Ecto neural progenitor cell (in vitro differentiated cells): Measurements from ENCODE around the gene CCT2.
"Not testable (repeated sequence)": the region's sequence is repeated elsewhere in the genome, so short reads cannot be mapped to it uniquely, and the experiment has no call there.

Experiments used
- DNase-seq: peaks from one replicate; pipeline ENCODE4 v3.0.0-alpha.2; 2018; ENCODE audit warnings: low spot score

CCT2 gene

DNA sequence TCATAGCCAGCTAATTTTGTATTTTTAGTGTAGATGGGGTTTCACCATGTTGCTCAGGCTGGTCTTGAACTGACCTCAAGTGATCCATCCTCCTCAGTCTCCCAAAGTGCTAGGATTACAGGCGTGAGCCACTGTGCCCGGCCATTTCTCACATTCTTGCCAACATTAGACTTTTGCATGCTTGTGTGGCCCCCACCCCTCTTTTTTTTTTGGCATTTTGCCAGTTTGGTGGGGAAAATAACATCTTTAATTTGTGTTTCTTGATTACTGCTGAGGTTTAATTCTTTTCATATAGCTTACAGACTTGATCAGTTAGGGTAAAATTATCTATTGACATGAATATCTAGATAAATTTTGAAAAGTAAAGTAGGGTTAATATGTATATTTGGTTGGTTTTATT, 3.8 kb downstream of the CCT2 start:
- no peak for DNase-seq

DNA sequence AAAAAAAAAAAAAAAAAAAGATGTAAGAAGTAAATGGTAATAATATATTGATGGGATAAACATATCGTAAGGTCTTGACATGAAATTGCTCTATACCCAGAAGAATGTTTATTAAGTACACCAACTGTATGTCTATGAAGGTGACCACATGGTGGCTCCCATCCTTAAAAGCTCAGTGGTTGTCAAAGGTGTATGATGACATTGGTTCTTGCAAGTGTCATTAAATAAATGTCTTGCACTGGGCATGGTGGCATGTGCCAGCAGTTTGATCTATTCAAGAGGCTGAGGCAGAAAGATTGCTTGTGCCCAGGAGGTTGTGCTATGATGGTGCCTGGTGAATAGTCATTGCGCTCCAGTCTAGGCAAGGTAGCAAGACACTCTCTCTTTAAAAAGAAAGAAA, 10.4 kb downstream of the CCT2 start:
- DNase-seq = no peak

DNA sequence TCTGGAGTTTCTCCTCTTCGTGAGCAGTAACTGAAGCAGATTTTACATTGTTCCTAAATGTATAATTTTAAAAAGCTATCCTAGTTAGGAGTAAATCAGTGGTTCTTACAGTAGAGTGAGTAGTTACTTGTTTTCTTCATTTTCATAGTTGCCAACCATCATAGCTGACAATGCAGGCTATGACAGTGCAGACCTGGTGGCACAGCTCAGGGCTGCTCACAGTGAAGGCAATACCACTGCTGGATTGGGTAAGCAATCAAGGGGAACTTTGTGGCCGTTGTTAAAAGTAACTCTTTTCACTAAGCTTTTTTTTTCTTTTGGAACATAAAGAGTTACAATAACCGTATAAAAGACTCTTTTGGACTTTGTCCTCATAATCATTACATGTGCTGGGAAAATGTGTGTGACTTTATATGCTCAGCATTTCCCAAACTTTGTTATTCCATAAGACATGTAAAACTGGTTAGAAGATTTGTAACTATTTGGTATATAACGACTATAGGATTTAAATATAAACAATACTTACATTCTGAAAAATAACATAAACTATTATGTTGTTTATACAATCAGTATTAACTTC, 13.0 kb downstream of the CCT2 start:
- no peak for DNase-seq

- no peak for DNase-seq
Measured at GRCh38 chr12:69600804-69601203, 15.5 kb downstream of the CCT2 start.

GRCh38 chr12:69601962-69602685, 16.9 kb downstream of the CCT2 start:
- DNase-seq = no peak

DNA sequence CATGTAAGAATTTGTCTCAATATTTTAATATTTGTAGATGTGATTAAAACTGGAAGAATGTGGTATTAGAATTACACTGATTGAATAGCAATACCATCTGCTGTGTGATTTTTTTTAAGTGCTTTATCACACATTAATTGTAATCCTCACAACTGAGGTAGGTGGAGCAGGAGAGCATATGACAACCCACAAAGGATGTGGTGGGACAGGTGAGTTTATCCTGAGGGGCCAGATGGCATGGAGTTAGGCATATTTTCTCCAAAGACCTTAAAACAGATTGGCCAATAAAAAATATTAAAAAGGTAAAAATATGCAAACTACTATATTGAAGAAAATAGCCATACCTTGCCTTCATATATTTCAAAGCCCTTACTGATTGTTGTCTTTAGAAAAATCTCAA, 17.7 kb downstream of the CCT2 start:
- no peak for DNase-seq

DNA sequence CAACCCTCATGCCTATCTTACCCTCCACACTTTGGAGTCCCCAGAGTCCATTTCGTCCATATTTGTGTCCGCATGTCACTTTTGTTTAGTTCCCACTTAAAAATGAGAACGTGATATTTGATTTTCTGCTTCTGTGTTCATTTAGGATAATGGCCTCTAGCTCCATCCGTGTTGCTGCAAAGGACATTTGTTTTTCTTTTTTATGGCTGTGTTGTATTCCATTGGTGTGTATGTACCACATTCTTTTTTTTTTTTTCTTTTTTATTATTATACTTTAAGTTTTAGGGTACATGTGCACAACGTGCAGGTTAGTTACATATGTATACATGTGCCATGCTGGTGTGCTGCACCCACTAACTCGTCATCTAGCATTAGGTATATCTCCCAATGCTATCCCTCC, 18.3 kb downstream of the CCT2 start:
- DNase-seq = not testable (repeated sequence)

- DNase-seq = not testable (repeated sequence)
Measured at GRCh38 chr12:69604275-69604674, 19.0 kb downstream of the CCT2 start.

GRCh38 chr12:69608114-69608513, 22.9 kb downstream of the CCT2 start:
- DNase-seq = no peak

DNA sequence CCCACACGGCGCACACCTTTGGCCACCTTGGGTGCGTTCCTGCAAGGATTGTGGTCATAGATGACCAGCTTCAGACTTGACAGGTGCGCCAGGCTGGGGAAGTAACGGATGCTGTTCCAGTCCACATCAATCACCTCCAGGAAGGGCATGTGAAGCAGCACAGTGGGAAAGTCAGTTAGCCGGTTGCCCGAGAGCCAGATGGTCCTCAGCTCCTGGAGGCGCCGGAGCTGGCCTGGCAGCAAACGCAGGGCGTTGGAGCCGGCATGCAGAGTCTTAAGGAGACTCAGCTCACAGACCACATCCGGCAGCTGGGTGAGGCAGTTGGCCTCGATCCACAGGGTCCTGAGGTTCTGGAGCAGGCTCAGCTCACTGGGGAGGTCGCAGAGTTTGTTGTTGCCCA, 24.9 kb downstream of the CCT2 start:
- DNase-seq = no peak

- no peak for DNase-seq
Measured at GRCh38 chr12:69610729-69611128, 25.5 kb downstream of the CCT2 start, which contains the start of gene LRRC10. LRRC10 (minus strand) TSS chr12:69610907; CDS start chr12:69610838, 69 bp downstream.

GRCh38 chr12:69613351-69613750, 28.1 kb downstream of the CCT2 start:
- DNase-seq = no peak

GRCh38 chr12:69616025-69616424, 30.8 kb downstream of the CCT2 start:
- no peak for DNase-seq

DNA sequence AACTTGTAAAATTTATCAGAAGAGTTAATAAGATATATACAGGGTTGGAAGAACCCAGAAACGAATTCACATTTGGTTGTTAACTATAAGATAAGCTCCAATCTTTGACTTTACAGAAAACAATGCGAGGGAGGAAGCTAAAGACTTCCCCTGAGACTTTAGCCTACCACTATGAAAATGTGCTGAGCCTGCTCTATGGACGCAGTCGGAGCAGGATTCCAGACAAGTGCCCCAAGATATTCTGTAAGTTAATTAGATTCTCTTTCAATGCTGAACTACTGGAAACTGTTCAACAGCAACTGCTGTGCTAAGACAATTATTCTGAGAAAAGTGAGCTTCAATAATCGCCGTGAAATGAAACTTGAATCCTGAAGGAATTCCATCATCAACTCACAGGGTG, 33.8 kb downstream of the CCT2 start:
- DNase-seq = no peak

- no peak for DNase-seq
Measured at GRCh38 chr12:69620077-69620476, 34.8 kb downstream of the CCT2 start.

DNA sequence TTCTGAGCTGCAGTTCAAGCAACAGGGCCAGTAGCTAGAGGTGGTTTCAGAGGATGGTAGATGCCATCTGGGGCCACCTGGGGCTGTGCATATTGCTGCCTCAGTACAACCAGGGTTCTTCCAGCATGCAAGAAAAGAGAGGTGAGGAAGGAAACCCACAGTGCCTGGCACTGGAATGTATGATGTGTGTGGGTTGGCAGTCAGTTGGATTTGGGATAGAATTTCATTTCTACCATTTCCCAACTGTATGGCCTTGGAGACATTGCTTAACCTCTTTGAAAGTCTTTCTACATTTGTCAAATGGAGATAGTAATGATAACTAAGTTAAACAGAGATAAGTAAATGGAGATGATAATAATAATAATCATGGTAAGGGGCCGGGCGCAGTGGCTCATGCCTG, 35.7 kb downstream of the CCT2 start:
- DNase-seq = no peak

GRCh38 chr12:69621551-69621950, 36.3 kb downstream of the CCT2 start:
- no peak for DNase-seq

DNA sequence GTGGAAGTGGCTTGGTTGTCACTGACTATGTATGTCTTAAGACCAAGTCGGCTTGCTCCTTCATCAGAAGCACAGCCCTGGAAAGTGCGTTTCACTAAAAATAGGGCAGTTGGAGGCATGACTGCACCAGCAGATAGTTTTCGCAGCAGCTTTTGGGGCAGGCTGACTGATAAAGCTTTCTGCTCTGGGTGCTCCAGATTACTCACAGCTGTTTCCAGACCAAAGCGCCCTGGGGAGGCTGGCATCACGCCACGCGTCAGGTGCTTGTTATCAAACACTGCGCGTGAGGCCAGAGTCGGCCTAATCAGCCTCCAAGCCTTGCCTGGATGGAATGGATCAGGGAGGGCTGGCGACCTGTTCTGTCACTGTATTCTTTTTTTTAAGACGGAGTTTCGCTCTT, 38.7 kb downstream of the CCT2 start:
- no peak for DNase-seq

GRCh38 chr12:69627501-69627900, 42.2 kb downstream of the CCT2 start:
- DNase-seq = no peak

GRCh38 chr12:69630191-69630590, 44.9 kb downstream of the CCT2 start:
- DNase-seq = no peak

DNA sequence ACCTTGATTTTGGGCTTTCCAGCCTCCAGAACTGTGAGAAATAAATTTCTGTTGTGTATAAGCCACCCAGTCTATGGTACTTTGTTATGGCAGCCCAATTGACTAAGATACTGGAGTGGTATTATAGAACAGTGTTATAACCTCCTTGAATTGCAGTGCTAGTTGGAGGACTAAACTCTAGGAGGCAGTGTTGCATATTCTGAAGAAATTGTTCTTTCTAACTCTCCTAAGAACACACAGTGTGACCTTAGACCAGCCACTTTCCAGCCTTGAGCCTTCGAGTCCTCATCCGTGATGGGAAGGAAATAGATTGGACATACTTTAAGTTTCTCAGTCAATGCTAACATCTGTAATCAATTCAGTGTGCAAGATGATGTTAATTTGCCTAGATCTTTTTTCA, 47.8 kb downstream of the CCT2 start:
- no peak for DNase-seq

GRCh38 chr12:69639400-69640016, 54.2 kb downstream of the CCT2 start:
- peak; percentile 78 for DNase-seq

- DNase-seq = no peak
Measured at GRCh38 chr12:69641546-69641945, 56.3 kb downstream of the CCT2 start.

GRCh38 chr12:69642531-69642930, 57.3 kb downstream of the CCT2 start:
- no peak for DNase-seq
